Hepatocyte (in vitro differentiated cells): ENCODE measurements around the gene UPK3B. TPM values are rescaled to one million over a fixed set of nuclear protein-coding genes. Genes with fewer than 3 reads are reported as not detected.
"Not testable (repeated sequence)": the region's sequence is repeated elsewhere in the genome, so short reads cannot be mapped to it uniquely, and the experiment has no call there.

ENCODE experiments used
- DNase-seq: peaks from one replicate; pipeline ENCODE4 v3.0.0-alpha.2; 2016; ENCODE audit warnings: low spot score
- H2AFZ ChIP-seq: fragments of 200-600 bp; sonication (generic); 2 replicates; pipeline ENCODE4 v1.6.0; 2016; ENCODE audit warnings: antibody characterized with exemption, mild to moderate bottlenecking
- H3K27ac ChIP-seq: fragments of 200-600 bp; sonication (generic); 2 replicates; pipeline ENCODE4 v1.5.1; 2016; ENCODE audit warnings: mild to moderate bottlenecking
- H3K27me3 ChIP-seq: fragments of 200-600 bp; sonication (generic); 2 replicates; pipeline ENCODE4 v1.6.1; 2016
- H3K36me3 ChIP-seq: fragments of 200-600 bp; sonication (generic); replicated peaks from 2 replicates; pipeline ENCODE4 v1.5.1; 2016; ENCODE audit warnings: low read depth; ENCODE audit not compliant: insufficient read depth
- H3K4me1 ChIP-seq: fragments of 200-600 bp; sonication (generic); 2 replicates; pipeline ENCODE4 v1.5.1; 2016; ENCODE audit warnings: mild to moderate bottlenecking, moderate library complexity; ENCODE audit not compliant: insufficient read depth
- H3K4me2 ChIP-seq: fragments of 200-600 bp; sonication (generic); 2 replicates; pipeline ENCODE4 v1.6.0; 2016
- H3K4me3 ChIP-seq: fragments of 200-600 bp; sonication (generic); 2 replicates; pipeline ENCODE4 v1.5.1; 2016; ENCODE audit warnings: mild to moderate bottlenecking
- H3K79me2 ChIP-seq: fragments of 200-600 bp; sonication (generic); 2 replicates; pipeline ENCODE4 v1.6.0; 2017; ENCODE audit warnings: mild to moderate bottlenecking
- H3K9me2 ChIP-seq: fragments of 200-600 bp; sonication (generic); replicated peaks from 2 replicates; pipeline ENCODE4 v1.6.0; 2017; ENCODE audit warnings: mild to moderate bottlenecking; ENCODE audit not compliant: insufficient read depth
- H3K9me3 ChIP-seq: fragments of 200-600 bp; sonication (generic); 2 replicates; pipeline ENCODE4 v1.5.1; 2016; ENCODE audit warnings: low read depth, mild to moderate bottlenecking
- H4K20me1 ChIP-seq: fragments of 200-600 bp; sonication (generic); 2 replicates; pipeline ENCODE4 v1.6.0; 2016; ENCODE audit warnings: mild to moderate bottlenecking; ENCODE audit not compliant: insufficient read depth, poor library complexity, severe bottlenecking
- EZH2 ChIP-seq: fragments of 200-600 bp; sonication (generic); IDR thresholded peaks from 2 replicates; pipeline ENCODE4 v1.6.1; 2016; ENCODE audit warnings: antibody characterized with exemption, mild to moderate bottlenecking, borderline replicate concordance
- WGBS: methylation state at CpG from one replicate; pipeline ENCODE4 v1.1.6; 2016; ENCODE audit warnings: low lambda C conversion rate; ENCODE audit errors: missing lambda C conversion rate; 5-methylcytosine and 5-hydroxymethylcytosine counted together
- polyA plus RNA-seq: library from polyadenylated mRNA; unstranded; fragments of >200 nt; fragmentation: Nextera tagmentation; extraction: Ambion mirVana; gene quantifications from 2 replicates; pipeline ENCODE4 v1.2.1, GENCODE V29; 2016
- total RNA-seq: library from RNA; depleted of rRNA; stranded (reverse); fragments of >200 nt; gene quantifications from 2 replicates; pipeline ENCODE4 v1.2.3, GENCODE V29; 2014

Gene UPK3B
- 16.8 and 25.8 TPM in 2 replicates for total RNA-seq
- 90.6 and 159 TPM in 2 replicates for polyA plus RNA-seq

GRCh38 chr7:76509931-76510877, at the start of gene UPK3B:
Gene UPK3B, plus strand, starts transcription at chr7:76510552. Its CDS starts 101 bp downstream, at chr7:76510653.
- DNase-seq = peak; percentile 26
- H3K9me2 ChIP-seq = no peaks in the 10 kb centered on the region
- H2AFZ ChIP-seq = no peak within 1 kb of the TSS
- H4K20me1 ChIP-seq = no peaks in the 10 kb centered on the region
- H3K9me3 ChIP-seq = no peaks in the 10 kb centered on the region
- H3K4me3 ChIP-seq = no peak within 1 kb of the TSS
- H3K4me2 ChIP-seq = peak within 1 kb of the TSS; percentile 2
- H3K27ac ChIP-seq = no peak within 1 kb of the TSS
- no peak for TF ChIP-seq EZH2
- peaks cover 7% of the 10 kb centered on the region for H3K4me1 ChIP-seq
- H3K36me3 ChIP-seq = no peaks in the 10 kb centered on the region
- H3K27me3 ChIP-seq = no peaks in the 10 kb centered on the region
- WGBS = 61% methylated on average over 20 of the region's 20 CpGs
- no peaks in the 10 kb centered on the region for H3K79me2 ChIP-seq

GRCh38 chr7:76460767-76461166, 49.6 kb upstream of the UPK3B start:
- DNase-seq, H3K4me1 ChIP-seq, H3K4me2 ChIP-seq, H3K9me2 ChIP-seq, H4K20me1 ChIP-seq, H3K9me3 ChIP-seq, H3K4me3 ChIP-seq, H3K27me3 ChIP-seq, H3K79me2 ChIP-seq, H2AFZ ChIP-seq, H3K27ac ChIP-seq, H3K36me3 ChIP-seq: not testable (repeated sequence)
- WGBS = 87% methylated on average over 14 of the region's 20 CpGs

GRCh38 chr7:76461464-76462101, 48.8 kb upstream of the UPK3B start, which contains the start of gene DTX2:
Gene DTX2, plus strand, starts transcription at chr7:76461709. Its CDS starts 18,801 bp downstream, at chr7:76480510.
- peak within 1 kb of the TSS; percentile 62 for H3K27ac ChIP-seq
- DNase-seq, H3K27me3 ChIP-seq, H4K20me1 ChIP-seq, H3K4me2 ChIP-seq, H3K9me3 ChIP-seq, H2AFZ ChIP-seq, H3K36me3 ChIP-seq, H3K4me1 ChIP-seq, H3K9me2 ChIP-seq, H3K79me2 ChIP-seq: not testable (repeated sequence)
- peak within 1 kb of the TSS; percentile 52 for H3K4me3 ChIP-seq
- WGBS = no CpG with 5 or more reads among the region's 54 CpGs

- not testable (repeated sequence) for H3K79me2 ChIP-seq, H3K27ac ChIP-seq, H4K20me1 ChIP-seq, H3K9me3 ChIP-seq, DNase-seq, H3K36me3 ChIP-seq, H2AFZ ChIP-seq, H3K4me3 ChIP-seq, H3K9me2 ChIP-seq, H3K4me1 ChIP-seq, H3K27me3 ChIP-seq, H3K4me2 ChIP-seq
- no CpG with 5 or more reads among the region's 17 CpGs for WGBS
Observed at GRCh38 chr7:76462271-76462882, 48.0 kb upstream of the UPK3B start.

GRCh38 chr7:76464959-76465358, 45.4 kb upstream of the UPK3B start:
- not testable (repeated sequence) for H3K4me3 ChIP-seq, H3K4me1 ChIP-seq, H2AFZ ChIP-seq, H4K20me1 ChIP-seq, H3K9me3 ChIP-seq, H3K27me3 ChIP-seq, H3K27ac ChIP-seq, DNase-seq, H3K9me2 ChIP-seq, H3K4me2 ChIP-seq, H3K36me3 ChIP-seq, H3K79me2 ChIP-seq
- 84% methylated on average over 4 of the region's 5 CpGs for WGBS

GRCh38 chr7:76465950-76466349, 44.4 kb upstream of the UPK3B start:
- not testable (repeated sequence) for H4K20me1 ChIP-seq, DNase-seq, H3K4me3 ChIP-seq, H3K4me1 ChIP-seq, H3K4me2 ChIP-seq, H3K79me2 ChIP-seq, H2AFZ ChIP-seq, H3K27ac ChIP-seq, H3K9me3 ChIP-seq, H3K9me2 ChIP-seq, H3K36me3 ChIP-seq, H3K27me3 ChIP-seq
- no CpG with 5 or more reads among the region's 8 CpGs for WGBS

- H3K4me1 ChIP-seq, H3K27ac ChIP-seq: not testable (repeated sequence)
Observed at GRCh38 chr7:76467743-76468404, 42.5 kb upstream of the UPK3B start.

GRCh38 chr7:76471556-76472221, 38.7 kb upstream of the UPK3B start:
- 87% methylated on average over 8 of the region's 10 CpGs for WGBS
- not testable (repeated sequence) for H2AFZ ChIP-seq, H3K9me2 ChIP-seq, H3K36me3 ChIP-seq, H3K9me3 ChIP-seq, H3K4me2 ChIP-seq, H4K20me1 ChIP-seq, H3K79me2 ChIP-seq, H3K27me3 ChIP-seq, H3K4me1 ChIP-seq, H3K4me3 ChIP-seq, H3K27ac ChIP-seq, DNase-seq

More at GRCh38 chr7:76467743-76468404, 42.5 kb upstream of the UPK3B start:
- DNase-seq, H3K4me2 ChIP-seq, H2AFZ ChIP-seq, H3K27me3 ChIP-seq, H3K9me3 ChIP-seq, H3K79me2 ChIP-seq, H3K4me3 ChIP-seq, H4K20me1 ChIP-seq, H3K36me3 ChIP-seq, H3K9me2 ChIP-seq: not testable (repeated sequence)
- WGBS = 76% methylated on average over 10 of the region's 14 CpGs
